Measurements from ENCODE around the gene CCT8L2.
A peak's percentile ranks its signal among the peaks of the same experiment; 100 is the strongest.
"Not testable (repeated sequence)": the region's sequence is repeated elsewhere in the genome, so short reads cannot be mapped to it uniquely, and the experiment has no call there.

The CCT8L2 gene

GRCh38 chr22:16592710-16593109 is at the start of gene CCT8L2:
Gene CCT8L2, minus strand, starts transcription at chr22:16592810. Its CDS starts 260 bp downstream, at chr22:16592550.
- not testable (repeated sequence) for DNase-seq

GRCh38 chr22:16635442-16635841 is 42.8 kb upstream of the CCT8L2 start:
- DNase-seq, result not testable (repeated sequence)

GRCh38 chr22:16634092-16634491 is 41.5 kb upstream of the CCT8L2 start:
- not testable (repeated sequence) for DNase-seq

GRCh38 chr22:16628476-16628875 is 35.9 kb upstream of the CCT8L2 start:
- DNase-seq, result not testable (repeated sequence)

GRCh38 chr22:16625018-16625417 is 32.4 kb upstream of the CCT8L2 start:
- not testable (repeated sequence) for DNase-seq

GRCh38 chr22:16623595-16623994 is 31.0 kb upstream of the CCT8L2 start:
- DNase-seq, result not testable (repeated sequence)

- DNase-seq, result not testable (repeated sequence)
These were observed 24.9 kb upstream of the CCT8L2 start for GRCh38 chr22:16617516-16617915.

GRCh38 chr22:16616390-16616938 is 23.9 kb upstream of the CCT8L2 start:
- not testable (repeated sequence) for DNase-seq

- DNase-seq, result not testable (repeated sequence)
These were observed 23.1 kb upstream of the CCT8L2 start for GRCh38 chr22:16615606-16616245.

GRCh38 chr22:16609548-16610261 is 17.1 kb upstream of the CCT8L2 start:
- no peak for DNase-seq

GRCh38 chr22:16608931-16609330 is 16.3 kb upstream of the CCT8L2 start:
- DNase-seq, result no peak

GRCh38 chr22:16604257-16604998 is 11.8 kb upstream of the CCT8L2 start:
- DNase-seq, result not testable (repeated sequence)

- not testable (repeated sequence) for DNase-seq
These were observed 11.2 kb upstream of the CCT8L2 start for GRCh38 chr22:16603770-16604242.

GRCh38 chr22:16603448-16603768 is 10.8 kb upstream of the CCT8L2 start:
- DNase-seq, result no peak

GRCh38 chr22:16602728-16603447 is 10.3 kb upstream of the CCT8L2 start:
- DNase-seq, result not testable (repeated sequence)

- not testable (repeated sequence) for DNase-seq
These were observed 9.7 kb upstream of the CCT8L2 start for GRCh38 chr22:16602224-16602727.

GRCh38 chr22:16601437-16602223 is 9.0 kb upstream of the CCT8L2 start:
- no peak for DNase-seq

GRCh38 chr22:16600644-16601436 is 8.2 kb upstream of the CCT8L2 start:
- DNase-seq, result peak; percentile 33

- not testable (repeated sequence) for DNase-seq
These were observed 7.0 kb upstream of the CCT8L2 start for GRCh38 chr22:16599648-16600047.

- not testable (repeated sequence) for DNase-seq
These were observed 2.6 kb upstream of the CCT8L2 start for GRCh38 chr22:16595251-16595650.

- DNase-seq, result no peak
These were observed 1.4 kb upstream of the CCT8L2 start for GRCh38 chr22:16594026-16594425.

All from CD4-positive, alpha-beta T cell treated with Interleukin-12 subunit alpha and Interleukin-12 subunit beta, for 1 hour (primary cell).